ENCODE data around the gene CMTM5. TPM values are rescaled to one million over a fixed set of nuclear protein-coding genes. Genes with fewer than 3 reads are reported as not detected.
A peak's percentile ranks its signal among the peaks of the same experiment; 100 is the strongest.

The CMTM5 gene
- total RNA-seq, 1 donor from 2014 or later, result not detected

- FAIRE-seq (no peak), DNase-seq (ENCODE audit: low read depth) (no peak)
These were observed 25.0 kb upstream of the CMTM5 start for GRCh38 chr14:23351681-23352505.

GRCh38 chr14:23352506-23353432 lies 24.1 kb upstream of the CMTM5 start, which contains the start of gene SLC22A17:
SLC22A17 (minus strand) TSS chr14:23352887.
- DNase-seq (ENCODE audit: low read depth) (peak; percentile 65), FAIRE-seq (no peak)
- H3K36me3 ChIP-seq (ENCODE audit: control insufficient read depth, insufficient read depth, low read length), result no peaks in the 10 kb centered on the region
- H3K4me3 ChIP-seq (ENCODE audit: low read depth, low read length), result peak within 1 kb of the TSS; percentile 38
- TF ChIP-seq CTCF (IDR thresholded peaks at IDR 0.05; ENCODE audit: insufficient read depth, low read length, severe bottlenecking), result peak; percentile 21
- H3K27me3 ChIP-seq (ENCODE audit: control insufficient read depth, insufficient read depth, low read length), result peaks cover 4% of the 10 kb centered on the region

More at GRCh38 chr14:23351681-23352505, 25.0 kb upstream of the CMTM5 start:
- Histone ChIP-seq H3K36me3 (ENCODE audit: control insufficient read depth, insufficient read depth, low read length) (no peaks in the 10 kb centered on the region), H3K4me3 (ENCODE audit: low read depth, low read length) (peak overlapping the region; percentile 38), H3K27me3 (ENCODE audit: control insufficient read depth, insufficient read depth, low read length) (peaks cover 4% of the 10 kb centered on the region)
- TF ChIP-seq CTCF (IDR thresholded peaks at IDR 0.05; ENCODE audit: insufficient read depth, low read length, severe bottlenecking), result peak; percentile 13

GRCh38 chr14:23353433-23353780 lies 23.4 kb upstream of the CMTM5 start:
- FAIRE-seq (peak; percentile 58), DNase-seq (ENCODE audit: low read depth) (no peak)
- Histone ChIP-seq H3K36me3 (ENCODE audit: control insufficient read depth, insufficient read depth, low read length) (no peaks in the 10 kb centered on the region), H3K4me3 (ENCODE audit: low read depth, low read length) (no peak overlapping the region), H3K27me3 (ENCODE audit: control insufficient read depth, insufficient read depth, low read length) (peaks cover 4% of the 10 kb centered on the region)
- no peak for TF ChIP-seq CTCF (IDR thresholded peaks at IDR 0.05; ENCODE audit: insufficient read depth, low read length, severe bottlenecking)

GRCh38 chr14:23354990-23355389 lies 21.9 kb upstream of the CMTM5 start:
- FAIRE-seq, result no peak
- DNase-seq (ENCODE audit: low read depth), result no peak
- Histone ChIP-seq H3K4me3 (ENCODE audit: low read depth, low read length) (no peak overlapping the region), H3K36me3 (ENCODE audit: control insufficient read depth, insufficient read depth, low read length) (peaks cover 3% of the 10 kb centered on the region), H3K27me3 (ENCODE audit: control insufficient read depth, insufficient read depth, low read length) (peaks cover 4% of the 10 kb centered on the region)
- no peak for TF ChIP-seq CTCF (IDR thresholded peaks at IDR 0.05; ENCODE audit: insufficient read depth, low read length, severe bottlenecking)

- no peak for TF ChIP-seq CTCF (IDR thresholded peaks at IDR 0.05; ENCODE audit: insufficient read depth, low read length, severe bottlenecking)
- no peak for FAIRE-seq
These were observed 20.9 kb upstream of the CMTM5 start for GRCh38 chr14:23355871-23356435.

More at GRCh38 chr14:23355871-23356435, 20.9 kb upstream of the CMTM5 start:
- H3K4me3 ChIP-seq (ENCODE audit: low read depth, low read length), result no peak overlapping the region
- peaks cover 8% of the 10 kb centered on the region for H3K36me3 ChIP-seq (ENCODE audit: control insufficient read depth, insufficient read depth, low read length)
- DNase-seq (ENCODE audit: low read depth), result no peak
- H3K27me3 ChIP-seq (ENCODE audit: control insufficient read depth, insufficient read depth, low read length), result peaks cover 4% of the 10 kb centered on the region

Data from bronchial epithelial cell (primary cell).